ENCODE data around the gene FUT4. TPM values are rescaled to one million over a fixed set of nuclear protein-coding genes. Genes with fewer than 3 reads are reported as not detected.
A peak's percentile ranks its signal among the peaks of the same experiment; 100 is the strongest.

FUT4 gene
- polyA plus RNA-seq, 2 of the 4 experiments (the other 2 are of a cell fraction), result 1.6 to 1.8 TPM

- peak; percentile 82 for TF ChIP-seq E2F6 (IDR thresholded peaks at IDR 0.05; ENCODE audit: borderline replicate concordance, low read depth)
- no peak for TF ChIP-seq ZNF302 (CRISPR knock-in tag; IDR thresholded peaks at IDR 0.05)
- TF ChIP-seq CTCF (IDR thresholded peaks at IDR 0.05), result no peak
- peak; percentile 35; the same call in 1 of the 2 replicates for TF ChIP-seq MYC (IDR thresholded peaks at IDR 0.05; ENCODE audit: borderline replicate concordance, low read length)
- TF ChIP-seq FOSB (CRISPR knock-in tag; IDR thresholded peaks at IDR 0.05), result no peak
- TF ChIP-seq JUNB (IDR thresholded peaks at IDR 0.05), result no peak
- TF ChIP-seq NFE2L2 (conservative IDR thresholded peaks at IDR 0.05; ENCODE audit: low read length), result no peak
- no peak for TF ChIP-seq CHD4 (IDR thresholded peaks at IDR 0.05; ENCODE audit: borderline replicate concordance)
- peak; percentile 52 to 56; a peak in 3 of 5 replicates for TF ChIP-seq JUN (IDR thresholded peaks at IDR 0.05)
- TF ChIP-seq ZSCAN20 (CRISPR knock-in tag; IDR thresholded peaks at IDR 0.05), result no peak
- TF ChIP-seq RARB (CRISPR knock-in tag; IDR thresholded peaks at IDR 0.05), result no peak
- no peak for TF ChIP-seq FOXS1 (CRISPR knock-in tag; IDR thresholded peaks at IDR 0.05)
- no peak for TF ChIP-seq SREBF2 (IDR thresholded peaks at IDR 0.05)
- no peak for TF ChIP-seq CBX2 (IDR thresholded peaks at IDR 0.05; ENCODE audit: borderline replicate concordance, low read depth)
- no peak for TF ChIP-seq USF2 (IDR thresholded peaks at IDR 0.05)
- TF ChIP-seq RAD21 (conservative IDR thresholded peaks at IDR 0.05 in 1 of 2, IDR thresholded peaks at IDR 0.05 in 1 of 2), result no peak
- TF ChIP-seq SMC3 (IDR thresholded peaks at IDR 0.05), result no peak
- TF ChIP-seq PHF8 (IDR thresholded peaks at IDR 0.05; ENCODE audit: borderline replicate concordance, low read depth), result peak; percentile 96
- no peak for TF ChIP-seq EHMT2 (IDR thresholded peaks at IDR 0.05; ENCODE audit: low read depth)
- no peak for TF ChIP-seq CBX8 (IDR thresholded peaks at IDR 0.05)
- no peak for TF ChIP-seq RNF2 (IDR thresholded peaks at IDR 0.05; ENCODE audit: borderline replicate concordance, low read depth)
- no peak for TF ChIP-seq CHD2 (IDR thresholded peaks at IDR 0.05; ENCODE audit: low read length, partially characterized antibody)
- TF ChIP-seq KDM1A (IDR thresholded peaks at IDR 0.05; ENCODE audit: low read depth), result no peak
- no peak for TF ChIP-seq TP53 (CRISPR knock-in tag; IDR thresholded peaks at IDR 0.05)
- TF ChIP-seq HEYL (CRISPR knock-in tag; IDR thresholded peaks at IDR 0.05), result 0 out of 2 replicates have a peak, but pooled peaks have one; percentile 32
- no peak for TF ChIP-seq HOXB13 (CRISPR knock-in tag; IDR thresholded peaks at IDR 0.05; ENCODE audit: low read depth)
- TF ChIP-seq BCL3 (IDR thresholded peaks at IDR 0.05), result peak; percentile 87
- no peak for TF ChIP-seq NR3C1 (IDR thresholded peaks at IDR 0.05)
Measured at GRCh38 chr11:94543695-94544645, at the start of gene FUT4 (continued).
